ENCODE data around the gene TMEM238.

Gene TMEM238

GRCh38 chr19:55400281-55401087 is 16.4 kb upstream of the TMEM238 start:
- no peak for DNase-seq

DNA sequence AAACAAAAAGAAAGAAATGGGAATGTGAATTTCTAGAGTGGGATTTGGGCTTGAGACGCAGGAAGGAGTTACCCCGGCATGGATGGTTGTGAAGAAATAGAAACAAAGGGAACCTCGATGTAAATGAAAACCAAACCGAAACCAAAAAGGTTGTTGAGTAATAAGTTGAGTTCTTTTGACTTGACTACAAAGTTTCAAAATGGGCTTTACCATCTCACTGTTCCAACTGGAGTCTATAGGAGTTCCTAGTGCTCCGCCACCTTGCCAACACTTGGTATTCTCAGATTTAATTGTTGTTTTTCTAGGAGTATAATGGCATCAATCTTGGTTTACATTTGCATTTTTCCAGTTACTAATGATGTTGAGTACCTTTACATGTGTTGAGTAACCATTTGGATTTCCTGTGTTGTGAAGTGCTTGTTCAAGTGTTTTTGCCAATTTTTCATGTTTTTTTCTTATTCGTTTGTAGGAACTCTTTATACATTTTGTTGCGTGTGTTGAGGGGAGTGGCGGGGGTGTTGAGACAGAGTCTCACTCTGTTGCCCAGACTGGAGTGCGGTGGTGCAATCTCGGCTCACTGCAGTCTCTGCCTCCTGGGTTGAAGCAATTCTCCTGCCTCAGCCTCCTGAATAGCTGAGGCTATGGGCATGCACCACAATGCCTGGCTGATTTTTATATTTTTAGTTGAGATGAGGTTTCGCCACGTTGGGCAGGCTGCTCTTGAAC is 14.3 kb upstream of the TMEM238 start:
- no peak for DNase-seq

- DNase-seq, result no peak
Observed at GRCh38 chr19:55392820-55393761, 9.0 kb upstream of the TMEM238 start.

GRCh38 chr19:55391702-55392615 is 7.9 kb upstream of the TMEM238 start:
- DNase-seq, result no peak

GRCh38 chr19:55391191-55391670 is 7.1 kb upstream of the TMEM238 start:
- DNase-seq, result no peak

- no peak for DNase-seq
Observed at GRCh38 chr19:55390461-55390880, 6.4 kb upstream of the TMEM238 start.

DNA sequence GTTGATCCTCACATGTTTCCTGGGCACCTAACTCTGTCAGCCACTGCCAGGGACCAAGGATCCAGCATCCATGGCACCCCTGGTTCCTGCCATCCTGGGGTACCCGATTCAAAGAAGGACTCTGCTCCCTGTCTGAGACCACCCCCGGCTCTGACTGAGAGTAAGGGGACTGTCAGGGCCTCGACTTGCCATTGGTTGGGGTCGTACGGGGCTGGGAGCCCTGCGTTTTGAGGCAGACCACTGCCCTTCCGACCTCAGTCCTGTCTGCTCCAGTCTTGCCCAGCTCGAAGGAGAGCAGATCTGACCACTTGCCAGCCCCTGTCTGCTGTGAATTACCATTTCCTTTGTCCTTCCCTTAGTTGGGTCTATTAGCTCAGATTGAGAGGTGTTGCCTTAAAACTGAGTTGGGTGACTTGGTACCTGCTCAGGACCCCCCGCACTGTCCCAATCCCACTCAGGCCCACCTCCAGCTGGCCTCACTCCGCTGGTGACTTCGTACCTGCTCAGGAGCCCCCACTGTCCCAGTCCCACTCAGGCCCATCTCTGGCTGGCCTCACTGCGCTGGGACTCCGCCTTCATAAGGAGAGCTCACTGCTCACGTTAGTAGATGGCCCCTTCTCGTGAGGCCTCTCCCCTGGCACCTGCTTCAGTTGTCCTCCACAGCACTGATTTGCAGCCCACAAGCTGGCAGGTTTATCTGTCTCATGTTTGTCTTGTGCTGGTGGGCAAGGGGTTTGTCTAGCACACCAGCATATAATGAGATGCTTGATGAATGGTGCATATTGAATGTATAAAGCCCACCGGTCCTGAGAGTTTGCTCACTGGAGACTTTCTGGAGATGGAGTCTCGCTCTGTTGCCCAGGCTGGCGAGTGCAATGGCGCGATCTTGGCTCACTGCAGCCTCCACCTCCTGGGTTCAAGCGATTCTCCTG is 5.6 kb upstream of the TMEM238 start:
- DNase-seq, result no peak

- DNase-seq, result no peak
Observed at GRCh38 chr19:55387736-55388497, 3.8 kb upstream of the TMEM238 start.

DNA sequence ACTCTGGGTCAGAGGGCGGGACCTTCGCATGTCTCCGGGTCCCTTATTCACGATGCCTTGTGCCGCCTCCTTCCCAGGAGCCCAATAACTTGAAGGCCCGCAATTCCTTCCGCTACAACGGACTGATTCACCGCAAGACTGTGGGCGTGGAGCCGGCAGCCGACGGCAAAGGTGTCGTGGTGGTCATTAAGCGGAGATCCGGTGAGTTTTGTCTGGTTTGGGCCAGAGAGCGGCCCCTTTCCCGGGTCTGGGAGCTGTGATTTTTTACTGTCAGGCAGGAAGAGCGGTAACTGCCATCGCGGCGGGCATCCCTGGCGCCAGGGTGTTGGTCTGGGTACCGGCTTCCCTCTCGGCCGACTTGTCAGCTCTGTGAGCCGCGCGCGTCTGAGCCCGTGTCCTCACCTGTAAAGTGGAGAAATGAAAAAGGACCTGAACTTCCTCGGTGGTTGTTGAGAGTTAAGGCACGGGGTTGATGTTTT is 2.4 kb upstream of the TMEM238 start:
- DNase-seq, result no peak

- peak; percentile 98 to 99 for DNase-seq
Observed at GRCh38 chr19:55385724-55386492, 1.8 kb upstream of the TMEM238 start, which contains the start of gene RPL28. TSS of gene RPL28 (plus strand) at chr19:55385932. CDS start at chr19:55386358, 426 bp downstream.

GRCh38 chr19:55384920-55385723 is 1.0 kb upstream of the TMEM238 start:
- peak; percentile 98 for DNase-seq

DNA sequence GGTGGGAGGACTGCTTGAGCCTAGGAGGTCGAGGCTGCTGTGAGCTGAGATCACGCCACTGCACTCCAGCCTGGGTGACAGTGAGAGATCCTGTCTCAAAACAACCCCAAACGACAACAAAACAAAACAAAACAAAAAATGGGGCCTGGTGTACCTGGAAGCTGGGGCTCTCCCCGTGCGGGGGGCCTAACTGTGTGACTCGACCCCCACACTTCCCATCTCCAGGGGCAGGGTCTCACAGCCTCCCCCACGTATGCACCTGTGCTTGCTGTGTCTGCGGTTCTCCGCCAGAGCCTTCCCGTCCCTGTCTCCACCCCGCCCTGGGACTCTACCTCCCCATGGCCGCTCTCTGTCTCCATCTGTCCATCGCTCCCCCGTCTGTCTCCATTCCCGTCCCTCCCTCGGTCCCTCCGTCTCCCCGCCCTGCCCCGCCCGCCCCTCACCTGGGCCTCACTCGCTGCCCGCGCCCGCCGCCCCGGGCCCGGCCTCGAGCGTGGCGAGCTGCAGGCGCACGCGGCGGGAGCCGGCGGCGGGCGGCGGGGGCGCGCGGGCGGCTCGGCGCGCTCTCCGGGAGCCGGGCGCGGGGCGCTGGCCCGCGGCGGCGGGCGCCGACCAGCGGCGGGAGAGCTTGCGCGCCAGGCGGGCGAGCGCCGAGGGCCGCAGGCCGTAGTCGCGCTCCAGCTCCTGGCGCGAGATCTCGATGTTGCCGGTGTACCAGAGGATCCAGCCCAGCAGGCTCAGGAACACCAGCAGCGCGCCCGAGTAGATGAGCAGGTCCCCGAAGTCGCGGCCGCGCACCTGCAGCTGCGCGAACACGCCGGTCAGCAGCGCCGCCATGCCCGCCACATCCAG is 587 bp downstream of the TMEM238 start:
- DNase-seq, result peak; percentile 26 to 60

DNA sequence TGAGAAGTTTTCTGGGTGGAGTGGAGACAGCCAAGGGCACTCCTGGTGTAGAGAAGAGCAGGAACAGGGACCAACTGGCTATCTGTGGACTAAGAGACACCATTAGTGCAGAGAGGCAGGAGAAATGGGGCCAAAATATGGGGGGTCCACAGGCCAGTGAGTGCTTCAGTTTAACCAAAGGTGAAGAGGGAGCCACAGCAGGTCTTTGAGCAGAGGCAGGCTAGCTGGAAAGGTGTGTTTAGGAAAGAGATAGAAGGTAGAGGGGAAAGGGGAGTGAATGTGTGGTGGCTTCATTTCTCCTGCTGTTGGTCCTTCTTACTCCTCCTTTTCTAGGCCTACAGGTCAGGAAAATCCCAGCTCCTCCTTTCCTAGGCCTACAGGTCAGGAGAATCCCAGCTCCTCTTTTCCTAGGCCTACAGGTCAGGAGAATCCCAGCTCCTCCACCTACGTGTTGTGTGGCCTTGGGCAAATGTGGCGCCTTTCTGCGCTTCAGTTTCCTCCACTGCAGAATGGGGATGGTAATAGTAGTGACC is 1.5 kb downstream of the TMEM238 start:
- no peak for DNase-seq

DNA sequence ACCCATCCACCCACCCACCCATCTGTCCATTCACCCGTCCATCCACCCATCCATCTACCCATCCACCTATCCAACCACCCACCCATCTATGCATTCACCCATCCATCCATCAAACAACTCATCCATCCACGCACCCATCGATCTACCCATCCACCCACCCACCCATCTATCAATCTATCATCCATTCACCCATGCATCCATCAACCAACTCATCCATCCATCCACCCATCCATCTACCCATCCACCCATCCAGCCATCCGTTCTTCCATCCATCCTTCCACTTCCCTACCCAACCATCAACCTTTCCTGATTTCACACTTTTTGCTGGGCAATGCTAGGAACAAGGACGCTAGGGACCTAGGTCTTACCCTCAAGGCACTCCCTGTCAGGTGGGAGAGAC is 2.1 kb downstream of the TMEM238 start:
- DNase-seq, result no peak

DNA sequence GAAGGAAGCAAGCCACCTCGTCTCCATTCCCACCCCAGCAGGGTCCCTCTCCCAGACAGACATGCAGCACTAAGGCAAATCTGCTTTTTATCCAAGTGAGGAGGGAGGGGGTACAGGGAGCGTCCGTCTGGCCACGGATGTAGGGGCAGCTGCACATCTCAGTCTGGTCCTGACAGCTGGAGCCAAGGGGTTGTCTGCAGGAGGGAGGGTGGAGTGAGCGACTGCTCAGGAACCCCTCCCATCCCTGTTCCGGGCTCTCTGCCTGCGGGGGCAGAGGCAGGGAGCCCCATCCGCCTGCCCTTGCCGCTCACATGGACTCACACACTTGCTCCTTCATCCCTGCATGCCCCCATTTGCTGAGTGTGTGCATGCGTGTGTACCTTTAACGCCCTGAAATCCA is 4.9 kb downstream of the TMEM238 start:
- DNase-seq, result peak; percentile 90 to 97

- DNase-seq, result peak; percentile 58 to 81
Observed at GRCh38 chr19:55377356-55378131, 6.5 kb downstream of the TMEM238 start.

Data from NCI-H524 (cell line).